ENCODE measurements around the gene ASCL2. TPM values are rescaled to one million over a fixed set of nuclear protein-coding genes. Genes with fewer than 3 reads are reported as not detected.

ASCL2 gene
- total and polyA plus RNA-seq, 10 donors: 0.68 to 3.0 (median 2.3) TPM

GRCh38 chr11:2277933-2278523, 7.6 kb upstream of the ASCL2 start:
- DNase-seq: no peak
- 75 to 84% (median 82%) methylated on average over 6 of the region's 6 CpGs for WGBS, 5 donors
- no peak overlapping the region for H3K4me3 ChIP-seq
- H3K27ac ChIP-seq: peak overlapping the region in 4 of 8 donors; percentile 17 to 47 (median 31)
- H3K36me3 ChIP-seq: no peaks in the 10 kb centered on the region
- no peaks in the 10 kb centered on the region for H3K4me1 ChIP-seq
- peaks cover 0 to 39% (median 36%) of the 10 kb centered on the region in 8 donors for H3K9me3 ChIP-seq
- TF ChIP-seq POLR2A (IDR thresholded peaks at IDR 0.05) (no peak), POLR2AphosphoS5 (IDR thresholded peaks at IDR 0.05) (no peak), CTCF (IDR thresholded peaks at IDR 0.05 in 8 of 11, conservative IDR thresholded peaks at IDR 0.05 in 3 of 11) (no peak)
- peaks cover 0 to 8% (median 0%) of the 10 kb centered on the region in 7 donors for H3K27me3 ChIP-seq (replicated peaks in 1 of 7)
- intact Hi-C loops (cut with DNase I; ENCODE audit: low total_unique reads): no loop called here

GRCh38 chr11:2277008-2277346, 6.6 kb upstream of the ASCL2 start:
- Histone ChIP-seq H3K4me1 (no peaks in the 10 kb centered on the region), H3K27me3 (replicated peaks in 1 of 7) (peaks cover 0 to 19% (median 3%) of the 10 kb centered on the region in 7 donors), H3K4me3 (no peak overlapping the region), H3K9me3 (peaks cover 0 to 29% (median 26%) of the 10 kb centered on the region in 8 donors), H3K36me3 (no peaks in the 10 kb centered on the region), H3K27ac (peak overlapping the region in 4 of 8 donors; percentile 27 to 44 (median 31))
- 50 to 63% (median 58%) methylated on average over 6 of the region's 6 CpGs for WGBS, 5 donors
- no peak for DNase-seq
- intact Hi-C loops (cut with DNase I; ENCODE audit: low total_unique reads): no loop called here
- TF ChIP-seq POLR2A (IDR thresholded peaks at IDR 0.05): no peak
- no peak for TF ChIP-seq CTCF (IDR thresholded peaks at IDR 0.05 in 8 of 11, conservative IDR thresholded peaks at IDR 0.05 in 3 of 11)
- no peak for TF ChIP-seq POLR2AphosphoS5 (IDR thresholded peaks at IDR 0.05)

GRCh38 chr11:2276280-2277007, 6.1 kb upstream of the ASCL2 start:
- Histone ChIP-seq H3K9me3 (peaks cover 0 to 27% (median 21%) of the 10 kb centered on the region in 8 donors), H3K4me3 (no peak overlapping the region), H3K27me3 (replicated peaks in 1 of 7) (peaks cover 2 to 24% (median 8%) of the 10 kb centered on the region in 7 donors), H3K36me3 (no peaks in the 10 kb centered on the region), H3K4me1 (peaks cover 0 to 4% (median under 1%) of the 10 kb centered on the region in 6 donors), H3K27ac (peak overlapping the region in 2 of 8 donors; percentile 3 to 27)
- intact Hi-C loops (cut with DNase I; ENCODE audit: low total_unique reads): no loop called here
- WGBS, 5 donors: 81 to 95% (median 94%) methylated on average over 14 of the region's 14 CpGs
- DNase-seq: no peak
- TF ChIP-seq POLR2A (IDR thresholded peaks at IDR 0.05) (no peak), CTCF (IDR thresholded peaks at IDR 0.05 in 8 of 11, conservative IDR thresholded peaks at IDR 0.05 in 3 of 11) (no peak), POLR2AphosphoS5 (IDR thresholded peaks at IDR 0.05) (no peak)

All from spleen (tissue), 11 donors.